ENCODE results near the gene ACTL7A.

The ACTL7A gene

DNA sequence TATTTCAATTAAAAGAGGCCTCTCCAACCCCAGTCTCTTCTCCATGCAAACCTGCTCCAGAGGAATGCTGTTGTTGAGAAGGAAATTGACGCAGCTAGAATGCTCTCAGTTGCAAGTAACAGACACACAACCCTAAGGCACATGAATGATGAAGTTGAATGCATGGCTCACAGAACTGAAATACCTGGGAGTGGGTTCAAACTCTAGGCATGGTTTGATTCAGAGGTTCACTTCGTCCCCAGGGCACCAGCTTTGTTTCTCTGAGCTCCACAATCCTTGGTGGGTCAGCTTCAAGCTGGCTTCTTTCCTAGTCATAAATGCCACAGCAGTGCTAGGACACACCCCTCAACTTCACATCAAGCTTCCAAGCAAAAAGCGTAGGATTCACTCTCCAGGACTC, 10.9 kb upstream of the ACTL7A start:
- no peak for DNase-seq

DNA sequence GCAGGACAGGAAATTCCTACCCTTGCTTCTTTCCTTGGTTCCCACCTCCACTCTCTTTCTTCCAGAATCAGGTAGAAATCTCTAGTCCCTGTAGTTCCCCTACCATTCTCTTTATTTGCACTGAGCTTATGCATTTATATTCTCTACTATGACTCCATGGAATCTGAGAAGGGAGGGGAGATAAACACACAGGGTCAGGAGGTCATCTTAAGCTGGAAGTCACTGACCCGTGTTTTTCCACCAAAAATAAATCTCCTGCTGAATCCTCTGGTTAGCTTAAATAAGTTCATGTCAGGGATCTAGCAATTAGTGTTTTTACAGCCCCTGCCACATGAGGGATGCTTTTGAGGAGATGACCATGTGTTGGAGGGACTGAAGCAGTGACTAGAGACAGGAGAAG, 10.0 kb upstream of the ACTL7A start:
- no peak for DNase-seq

- DNase-seq, result no peak
These were observed 8.0 kb upstream of the ACTL7A start for GRCh38 chr9:108854094-108854493.

- DNase-seq, result no peak
These were observed 7.2 kb upstream of the ACTL7A start for GRCh38 chr9:108854641-108855528.

DNA sequence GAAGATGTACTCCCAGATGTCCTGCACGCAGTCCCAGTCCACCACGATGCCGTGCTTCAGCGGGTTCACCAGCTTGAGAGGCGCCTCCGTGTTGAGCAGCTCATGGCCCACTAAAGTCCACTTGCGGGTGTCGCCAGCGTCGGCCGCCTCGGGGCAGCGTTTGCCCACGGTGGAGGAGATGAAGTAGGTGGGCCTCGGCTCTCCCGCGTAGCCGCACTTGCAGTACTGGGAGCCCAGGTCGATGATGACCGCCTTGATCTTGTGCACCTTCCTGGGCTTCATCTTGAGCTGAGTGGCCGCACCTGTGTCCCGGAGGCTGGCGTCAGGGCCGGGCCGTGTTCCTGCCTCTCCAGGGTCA, 6.6 kb upstream of the ACTL7A start:
- DNase-seq, result no peak

DNA sequence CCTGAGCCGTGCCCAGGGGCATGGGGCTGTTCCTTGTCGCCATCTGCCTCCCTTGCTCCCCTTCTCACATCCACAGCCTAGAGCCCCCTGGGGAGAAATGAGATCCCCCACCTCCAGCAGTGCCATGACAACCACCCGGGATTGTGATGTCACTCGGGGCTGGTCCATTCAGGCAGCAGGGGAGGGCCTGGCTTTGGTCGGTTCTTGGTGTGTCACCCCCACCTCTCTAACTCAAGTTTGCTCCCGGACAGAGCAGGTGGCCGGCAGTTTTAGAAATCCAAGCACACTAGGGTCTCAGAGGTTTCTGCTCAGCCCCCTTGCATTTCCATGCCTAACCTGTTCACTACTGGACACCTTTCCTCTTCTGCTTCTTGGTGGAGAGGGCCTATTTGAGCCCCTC, 6.2 kb upstream of the ACTL7A start, which contains the start of gene ACTL7B:
Gene ACTL7B (minus strand): TSS at position 99 of the 400 bp plus-strand sequence. CDS start 56 bp downstream, at position 43.
- DNase-seq, result no peak

DNA sequence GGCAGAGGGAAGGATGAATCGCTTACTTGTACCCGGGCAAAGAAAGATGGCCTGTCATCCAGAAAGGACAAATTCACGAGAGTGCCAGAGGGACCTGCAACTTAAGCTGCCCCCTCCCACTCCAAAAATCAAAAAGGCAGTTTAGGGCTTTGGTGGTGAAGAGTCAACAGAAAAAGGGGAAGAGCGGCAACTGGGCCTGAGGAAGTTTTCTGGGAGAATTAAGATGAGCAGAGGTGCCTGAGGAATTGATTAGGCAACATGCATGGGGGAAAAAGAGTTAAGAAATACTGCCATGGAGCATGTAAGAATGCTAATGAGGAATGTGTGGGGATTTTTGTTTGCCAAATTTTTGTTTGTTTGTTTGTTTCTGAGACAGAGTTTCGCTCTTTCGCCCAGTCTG, 4.5 kb upstream of the ACTL7A start:
- DNase-seq, result no peak

- DNase-seq, result no peak
These were observed 2.5 kb upstream of the ACTL7A start for GRCh38 chr9:108859459-108860114.

DNA sequence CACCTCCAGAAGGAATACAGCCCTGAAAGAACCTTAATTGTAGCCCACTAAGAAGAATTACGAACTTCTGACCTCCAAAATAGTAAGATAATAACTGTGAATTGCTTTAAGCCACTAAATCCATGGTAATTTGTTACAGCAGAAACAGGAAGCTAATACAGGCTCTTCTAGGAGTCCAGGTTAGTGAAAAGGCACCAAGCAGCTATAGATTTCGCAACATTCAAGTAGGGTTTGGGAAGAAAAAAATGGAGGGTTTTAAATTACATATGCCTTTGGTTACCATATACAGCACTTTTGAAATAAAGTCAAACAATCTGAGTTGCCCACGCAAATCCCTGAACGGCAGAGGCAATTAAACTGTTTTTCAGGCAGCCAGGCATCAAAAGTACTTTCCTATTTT, 1.7 kb upstream of the ACTL7A start:
- DNase-seq, result no peak

DNA sequence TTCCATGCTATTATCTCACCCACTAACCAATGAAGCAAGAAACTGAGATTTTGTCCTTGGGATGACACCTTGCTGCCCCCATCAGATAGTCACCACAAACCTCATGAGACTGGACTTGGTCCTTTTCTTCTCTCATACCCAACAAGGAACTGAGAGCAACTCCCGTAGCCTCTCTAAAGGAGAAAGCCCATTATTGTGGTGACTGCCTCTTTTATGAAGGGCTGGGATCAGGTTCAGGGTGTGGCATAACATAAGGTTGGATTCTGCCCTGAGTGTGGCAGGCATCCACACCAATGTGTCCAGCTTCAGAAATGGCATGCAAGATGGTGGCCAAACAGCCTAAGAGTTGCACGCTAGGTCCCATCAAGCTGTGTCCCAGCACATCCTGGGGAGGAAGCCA, 1.3 kb upstream of the ACTL7A start:
- no peak for DNase-seq

DNA sequence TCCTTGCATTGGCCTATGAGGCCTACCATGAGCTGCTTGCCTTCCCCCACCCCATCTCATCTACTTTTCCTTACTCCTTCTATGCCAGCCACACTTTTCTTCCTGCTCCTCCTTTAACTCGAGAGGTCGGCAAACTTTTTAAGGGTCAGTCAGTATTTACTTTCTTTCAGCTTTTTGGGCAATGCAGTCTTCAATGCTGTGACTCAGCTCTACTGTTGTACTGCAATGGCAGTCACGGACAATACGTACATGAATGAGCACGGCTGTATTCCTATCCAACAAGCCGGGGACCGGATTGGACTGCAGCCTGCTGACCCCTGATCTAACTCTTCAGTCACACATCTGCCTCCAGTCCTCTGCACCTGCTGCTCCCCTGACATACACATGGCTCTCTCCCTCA, 602 bp upstream of the ACTL7A start:
- no peak for DNase-seq

DNA sequence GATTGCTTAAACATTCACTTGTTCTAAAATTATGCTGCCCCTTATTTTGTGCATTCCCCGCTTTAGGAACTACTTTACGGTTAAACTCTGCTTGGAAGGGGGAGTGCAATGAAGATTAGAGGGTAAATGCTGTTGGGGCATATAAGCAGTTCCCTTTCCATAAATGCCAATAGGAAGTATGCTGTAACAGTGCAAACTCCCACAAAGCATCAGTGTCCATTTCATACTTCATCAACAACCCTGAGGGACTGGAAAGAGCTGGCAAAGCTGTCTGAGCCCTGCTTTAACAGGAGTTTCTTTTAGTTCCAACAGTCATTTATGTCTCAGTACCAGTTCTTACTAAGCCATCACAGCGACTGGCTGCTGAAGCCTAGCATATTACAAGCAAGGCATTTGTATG, 1.8 kb downstream of the ACTL7A start:
- DNase-seq, result no peak

- no peak for DNase-seq
These were observed 2.4 kb downstream of the ACTL7A start for GRCh38 chr9:108864446-108864845.

DNA sequence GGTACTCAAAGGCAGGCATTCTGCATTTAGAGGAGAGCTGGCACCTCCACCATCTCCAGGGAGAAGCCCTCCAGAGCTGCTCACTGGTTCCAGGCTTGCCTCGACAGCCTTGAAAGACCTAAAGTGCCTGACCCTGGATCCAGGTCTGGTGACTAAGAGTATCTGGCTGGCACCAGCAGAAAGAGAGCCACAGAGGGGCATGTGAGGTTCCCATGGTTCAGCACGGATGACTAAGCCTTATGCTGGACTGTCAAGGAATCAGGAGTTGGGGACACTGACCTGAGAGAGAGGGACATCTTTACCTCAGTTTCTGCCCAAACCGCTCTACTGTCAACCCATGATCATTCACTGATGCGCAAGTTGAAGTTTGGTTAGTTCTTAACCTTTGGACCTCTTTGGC, 3.0 kb downstream of the ACTL7A start:
- DNase-seq, result no peak

GRCh38 chr9:108866001-108866420, 3.9 kb downstream of the ACTL7A start:
- DNase-seq, result no peak

DNA sequence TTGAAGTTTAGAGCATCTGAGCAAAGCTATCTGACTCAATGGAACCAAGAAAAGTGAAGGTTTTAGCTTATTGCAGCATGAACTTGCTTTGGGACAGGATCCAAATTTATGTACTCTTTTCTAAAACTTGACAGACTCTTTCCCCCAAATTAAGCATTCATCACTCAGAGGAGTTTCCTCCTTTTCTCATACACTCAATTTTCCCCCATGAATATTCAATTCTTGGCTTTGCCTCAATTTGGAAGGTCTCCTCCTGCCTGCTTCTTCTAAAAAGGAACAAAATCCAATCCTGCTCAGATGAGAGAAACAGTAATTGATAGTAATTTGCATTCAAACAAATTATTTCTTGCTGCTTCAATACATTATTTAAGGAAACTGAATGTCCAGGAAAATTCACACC, 5.0 kb downstream of the ACTL7A start:
- no peak for DNase-seq

DNA sequence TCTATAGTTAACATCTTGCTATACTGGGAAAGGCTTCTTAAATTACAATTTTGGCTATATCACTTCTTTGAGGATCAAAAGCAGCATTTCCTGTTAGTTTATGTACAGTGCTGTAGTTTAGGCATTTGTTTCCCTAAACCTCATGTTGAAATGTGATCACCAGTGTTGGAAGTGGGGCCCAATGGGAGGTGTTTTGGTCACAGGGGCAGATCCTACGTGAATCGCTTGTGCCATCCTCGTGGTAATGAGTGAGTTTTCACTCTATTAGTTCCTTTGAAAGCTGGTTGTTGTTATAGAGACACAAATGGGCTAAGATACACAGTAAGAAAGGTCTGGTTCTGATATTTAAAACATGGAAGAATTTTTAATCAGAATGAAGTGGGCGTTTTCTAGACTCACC, 5.8 kb downstream of the ACTL7A start:
- no peak for DNase-seq

GRCh38 chr9:108869092-108869725, 7.1 kb downstream of the ACTL7A start:
- DNase-seq, result no peak

GRCh38 chr9:108874058-108874788, 12.2 kb downstream of the ACTL7A start:
- no peak for DNase-seq

- DNase-seq, result no peak
These were observed 14.4 kb downstream of the ACTL7A start for GRCh38 chr9:108876425-108876824.

GRCh38 chr9:108877524-108877923, 15.5 kb downstream of the ACTL7A start:
- no peak for DNase-seq

- no peak for DNase-seq
These were observed 18.8 kb downstream of the ACTL7A start for GRCh38 chr9:108880738-108881316.
